Measurements from ENCODE around the gene TADA2A.

Gene TADA2A

DNA sequence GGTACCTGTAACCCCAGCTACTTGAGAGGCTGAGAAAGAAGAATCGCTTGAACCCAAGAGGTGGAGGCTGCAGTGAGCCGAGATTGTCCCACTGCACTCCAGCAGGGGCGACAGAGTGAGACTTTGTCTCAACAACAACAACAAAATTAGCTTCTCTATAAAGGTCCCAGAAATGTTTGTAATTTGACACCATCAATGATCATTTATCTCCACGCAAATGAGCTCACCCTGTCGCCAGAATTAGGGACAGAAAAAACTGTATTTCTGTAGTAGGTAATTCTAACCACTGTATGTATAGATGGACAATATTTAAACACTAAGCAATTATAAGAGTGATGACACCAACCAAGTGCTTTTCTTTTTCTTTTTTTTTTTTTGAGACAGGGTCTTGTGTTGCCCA, 20.2 kb upstream of the TADA2A start:
- DNase-seq (ENCODE audit: extremely low read depth, low read depth): no peak
- TF ChIP-seq CTCF (IDR thresholded peaks at IDR 0.05; ENCODE audit: low read depth, low read length): no peak

DNA sequence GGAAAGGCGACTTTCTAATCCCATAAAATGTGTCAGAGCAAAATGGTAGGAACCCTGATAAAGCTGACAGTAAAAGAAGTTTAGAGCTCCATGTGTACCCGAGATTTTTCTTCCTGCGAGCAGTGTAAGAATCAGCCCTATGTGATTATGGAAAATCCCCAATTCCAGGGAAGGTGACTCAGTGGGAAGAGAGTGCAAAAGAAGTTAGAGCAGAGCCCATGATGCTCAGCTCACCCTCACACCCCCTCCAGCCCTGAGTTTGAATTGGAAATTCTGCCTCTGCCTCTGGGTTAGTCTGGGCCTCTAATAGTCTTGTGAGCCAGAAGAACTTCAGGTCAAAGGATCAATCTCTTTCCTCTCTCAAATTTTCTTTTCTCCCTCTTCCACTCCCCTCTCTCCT, 18.4 kb upstream of the TADA2A start:
- no peak for TF ChIP-seq CTCF (IDR thresholded peaks at IDR 0.05; ENCODE audit: low read depth, low read length)
- no peak for DNase-seq (ENCODE audit: extremely low read depth, low read depth)

GRCh38 chr17:37389160-37389559, 17.5 kb upstream of the TADA2A start:
- no peak for TF ChIP-seq CTCF (IDR thresholded peaks at IDR 0.05; ENCODE audit: low read depth, low read length)
- DNase-seq (ENCODE audit: extremely low read depth, low read depth): no peak

DNA sequence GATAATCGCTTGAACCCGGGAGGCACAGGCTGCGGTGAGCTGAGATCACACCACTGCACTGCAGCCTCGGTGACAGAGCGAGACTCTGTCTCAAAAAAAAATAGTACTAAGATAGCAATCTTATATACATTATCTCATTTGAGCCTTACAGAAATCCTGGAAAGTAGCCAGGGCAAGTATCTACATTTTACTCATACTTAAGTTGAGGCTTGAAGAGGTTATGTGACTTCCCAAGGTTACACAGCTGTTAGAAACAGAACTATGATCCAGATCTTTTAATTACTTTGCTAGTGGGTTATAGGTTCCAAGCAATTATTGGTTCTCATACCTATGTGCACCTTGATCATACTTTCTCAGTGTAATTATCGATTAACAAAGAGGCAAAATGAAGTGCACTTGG, 15.5 kb upstream of the TADA2A start:
- no peak for TF ChIP-seq CTCF (IDR thresholded peaks at IDR 0.05; ENCODE audit: low read depth, low read length)
- no peak for DNase-seq (ENCODE audit: extremely low read depth, low read depth)

GRCh38 chr17:37392024-37392590, 14.6 kb upstream of the TADA2A start:
- DNase-seq (ENCODE audit: extremely low read depth, low read depth): no peak
- TF ChIP-seq CTCF (IDR thresholded peaks at IDR 0.05; ENCODE audit: low read depth, low read length): no peak

GRCh38 chr17:37393352-37393751, 13.3 kb upstream of the TADA2A start:
- TF ChIP-seq CTCF (IDR thresholded peaks at IDR 0.05; ENCODE audit: low read depth, low read length): no peak
- no peak for DNase-seq (ENCODE audit: extremely low read depth, low read depth)

DNA sequence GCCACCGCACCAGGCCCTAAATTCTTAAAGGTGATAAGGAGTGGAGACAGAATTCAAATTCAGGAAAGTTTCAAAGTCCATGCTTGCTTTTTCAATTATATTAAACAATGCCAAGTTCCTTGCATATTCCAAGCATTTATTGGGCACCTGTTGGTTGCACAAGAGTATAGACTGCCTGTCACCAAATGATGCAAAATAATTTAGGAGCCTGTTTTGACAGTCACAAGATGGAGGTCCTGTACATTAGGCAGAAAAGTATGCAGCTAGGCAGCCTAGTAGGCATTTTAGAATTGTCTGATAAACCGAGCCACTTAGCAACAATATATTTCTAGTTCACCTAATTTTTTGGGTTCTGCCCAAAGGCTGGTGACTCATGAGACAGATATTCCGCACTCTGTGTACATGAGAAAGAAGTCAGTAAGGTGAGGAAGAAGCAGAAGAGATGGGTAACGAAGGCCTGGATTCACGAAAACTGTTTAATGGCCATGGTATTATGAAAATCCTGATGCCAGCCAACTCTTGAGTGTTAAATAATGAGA, 7.4 kb upstream of the TADA2A start:
- TF ChIP-seq CTCF (IDR thresholded peaks at IDR 0.05; ENCODE audit: low read depth, low read length): no peak
- no peak for DNase-seq (ENCODE audit: extremely low read depth, low read depth)
